VCaP (cell line): Measurements from ENCODE around the gene DGCR2.
A peak's percentile ranks its signal among the peaks of the same experiment; 100 is the strongest.
"Not testable (repeated sequence)": the region's sequence is repeated elsewhere in the genome, so short reads cannot be mapped to it uniquely, and the experiment has no call there.

Experiments used
- H3K27ac ChIP-seq: fragments of 450-650 bp; 2 replicates; pipeline ENCODE4 v1.5.1; 2017
- CTCF ChIP-seq: fragments of 450-650 bp; conservative IDR thresholded peaks from 2 replicates; pipeline ENCODE4 v1.5.1; 2017; ENCODE audit warnings: mild to moderate bottlenecking, moderate library complexity

Gene DGCR2

GRCh38 chr22:19035474-19036228 lies 86.6 kb downstream of the DGCR2 start:
- TF ChIP-seq CTCF: peak; percentile 13; the same call in 1 of the 2 replicates
- H3K27ac ChIP-seq: no peak overlapping the region

GRCh38 chr22:19035126-19035473 lies 87.1 kb downstream of the DGCR2 start:
- H3K27ac ChIP-seq: not testable (repeated sequence)

- not testable (repeated sequence) for H3K27ac ChIP-seq
These were observed 87.5 kb downstream of the DGCR2 start for GRCh38 chr22:19034724-19035120.

GRCh38 chr22:19034031-19034723 lies 88.0 kb downstream of the DGCR2 start:
- not testable (repeated sequence) for H3K27ac ChIP-seq

- not testable (repeated sequence) for H3K27ac ChIP-seq
These were observed 88.7 kb downstream of the DGCR2 start for GRCh38 chr22:19033568-19033905.

- H3K27ac ChIP-seq: not testable (repeated sequence)
These were observed 89.2 kb downstream of the DGCR2 start for GRCh38 chr22:19032898-19033567.

GRCh38 chr22:19032156-19032785 lies 89.9 kb downstream of the DGCR2 start:
- not testable (repeated sequence) for H3K27ac ChIP-seq

GRCh38 chr22:19030889-19031252 lies 91.3 kb downstream of the DGCR2 start:
- H3K27ac ChIP-seq: not testable (repeated sequence)

- not testable (repeated sequence) for H3K27ac ChIP-seq
These were observed 91.9 kb downstream of the DGCR2 start for GRCh38 chr22:19030226-19030888.

GRCh38 chr22:19029113-19030103 lies 92.8 kb downstream of the DGCR2 start:
- not testable (repeated sequence) for H3K27ac ChIP-seq

- not testable (repeated sequence) for H3K27ac ChIP-seq
These were observed 94.2 kb downstream of the DGCR2 start for GRCh38 chr22:19028060-19028455.

- not testable (repeated sequence) for H3K27ac ChIP-seq
These were observed 94.7 kb downstream of the DGCR2 start for GRCh38 chr22:19027371-19028059.

- H3K27ac ChIP-seq: not testable (repeated sequence)
These were observed 96.1 kb downstream of the DGCR2 start for GRCh38 chr22:19026080-19026479.

GRCh38 chr22:19024956-19025489 lies 97.2 kb downstream of the DGCR2 start:
- H3K27ac ChIP-seq: not testable (repeated sequence)

- H3K27ac ChIP-seq: not testable (repeated sequence)
These were observed 98.3 kb downstream of the DGCR2 start for GRCh38 chr22:19023931-19024330.
